Chondrocyte (in vitro differentiated cells): Measurements from ENCODE around the gene CRYZL1. TPM values are rescaled to one million over a fixed set of nuclear protein-coding genes. Genes with fewer than 3 reads are reported as not detected.

Experiments used
- DNase-seq: peaks from one replicate; pipeline ENCODE4 v3.0.0; 2021; ENCODE audit warnings: mixed read lengths, low spot score
- H3K27ac Mint-ChIP-seq: one replicate; pipeline ENCODE4 v1.8.0; 2021; ENCODE audit warnings: mild to moderate bottlenecking, moderate library complexity, mixed read lengths; ENCODE audit not compliant: unreplicated experiment
- H3K27me3 Mint-ChIP-seq: 2 replicates; pipeline ENCODE4 v1.8.0; 2021; ENCODE audit warnings: low read depth, mixed read lengths
- H3K36me3 Mint-ChIP-seq: 2 replicates; pipeline ENCODE4 v1.8.0; 2021; ENCODE audit warnings: low read depth, mixed read lengths
- H3K4me1 Mint-ChIP-seq: 2 replicates; pipeline ENCODE4 v1.8.0; 2021; ENCODE audit warnings: low read depth, mild to moderate bottlenecking, mixed read lengths
- H3K4me3 Mint-ChIP-seq: one replicate; pipeline ENCODE4 v1.8.0; 2021; ENCODE audit warnings: mild to moderate bottlenecking, moderate library complexity, mixed read lengths; ENCODE audit not compliant: unreplicated experiment
- H3K9me3 Mint-ChIP-seq: 2 replicates; pipeline ENCODE4 v1.8.0; 2021; ENCODE audit warnings: low read depth, mixed read lengths
- CTCF ChIP-seq: fragments of 200-600 bp; sonication (generic); IDR thresholded peaks from 2 replicates; pipeline ENCODE4 v1.5.0; 2021; ENCODE audit warnings: antibody characterized with exemption, mild to moderate bottlenecking, moderate library complexity
- total RNA-seq: library from RNA; stranded (reverse); gene quantifications from 3 replicates; pipeline ENCODE4 v1.2.1, GENCODE V29; 2021

The CRYZL1 gene
- total RNA-seq, 1 donor from 2014 or later, result 30.4 TPM

- DNase-seq, result no peak
- H3K4me1 Mint-ChIP-seq, result no peaks in the 10 kb centered on the region
- no peak overlapping the region for H3K27ac Mint-ChIP-seq
- TF ChIP-seq CTCF, result no peak
- no peaks in the 10 kb centered on the region for H3K9me3 Mint-ChIP-seq
- H3K4me3 Mint-ChIP-seq, result no peak overlapping the region
- H3K36me3 Mint-ChIP-seq, result peaks cover 6% of the 10 kb centered on the region
- no peaks in the 10 kb centered on the region for H3K27me3 Mint-ChIP-seq
These were observed 30.4 kb downstream of the CRYZL1 start for GRCh38 chr21:33611006-33611744.

GRCh38 chr21:33608559-33608958 is 33.0 kb downstream of the CRYZL1 start:
- Mint-ChIP-seq H3K36me3 (peaks cover 6% of the 10 kb centered on the region), H3K4me1 (peaks cover 3% of the 10 kb centered on the region), H3K27ac (peak overlapping the region; percentile 4), H3K4me3 (no peak overlapping the region), H3K27me3 (no peaks in the 10 kb centered on the region), H3K9me3 (no peaks in the 10 kb centered on the region)
- DNase-seq, result no peak
- no peak for TF ChIP-seq CTCF

- no peaks in the 10 kb centered on the region for H3K9me3 Mint-ChIP-seq
- no peak overlapping the region for H3K27ac Mint-ChIP-seq
- H3K27me3 Mint-ChIP-seq, result no peaks in the 10 kb centered on the region
- no peak for TF ChIP-seq CTCF
- peaks cover 20% of the 10 kb centered on the region for H3K36me3 Mint-ChIP-seq
- DNase-seq, result no peak
- H3K4me3 Mint-ChIP-seq, result no peak overlapping the region
- H3K4me1 Mint-ChIP-seq, result no peaks in the 10 kb centered on the region
These were observed 43.5 kb downstream of the CRYZL1 start for GRCh38 chr21:33598051-33598450.

- TF ChIP-seq CTCF, result peak; percentile 11
- Mint-ChIP-seq H3K9me3 (no peaks in the 10 kb centered on the region), H3K36me3 (peaks cover 7% of the 10 kb centered on the region), H3K27me3 (no peaks in the 10 kb centered on the region), H3K27ac (peak within 1 kb of the TSS; percentile 98), H3K4me3 (peak within 1 kb of the TSS; percentile 94), H3K4me1 (peaks cover 25% of the 10 kb centered on the region)
- DNase-seq, result peak; percentile 94
These were observed 52.8 kb downstream of the CRYZL1 start, which contains the start of gene DONSON for GRCh38 chr21:33588485-33589335. Gene DONSON (minus strand): TSS chr21:33588684. CDS start chr21:33588641, 43 bp downstream.

GRCh38 chr21:33587792-33588484 is 53.6 kb downstream of the CRYZL1 start:
- H3K9me3 Mint-ChIP-seq, result no peaks in the 10 kb centered on the region
- peaks cover 25% of the 10 kb centered on the region for H3K4me1 Mint-ChIP-seq
- H3K27me3 Mint-ChIP-seq, result no peaks in the 10 kb centered on the region
- H3K27ac Mint-ChIP-seq, result peak overlapping the region; percentile 85
- TF ChIP-seq CTCF, result peak; percentile 53
- peak overlapping the region; percentile 94 for H3K4me3 Mint-ChIP-seq
- DNase-seq, result no peak
- H3K36me3 Mint-ChIP-seq, result peaks cover 4% of the 10 kb centered on the region
